HG03097 (cell line): Measurements from ENCODE around the gene NLRP1.

ENCODE experiments used
- ATAC-seq: cut with Tn5 transposase; IDR thresholded peaks from one replicate; pipeline ENCODE4 v1.9.1; 2021; ENCODE audit not compliant: unreplicated experiment, low FRiP score

NLRP1 gene

GRCh38 chr17:5558815-5559785 is 25.2 kb downstream of the NLRP1 start:
- ATAC-seq: no peak

- no peak for ATAC-seq
Measured at GRCh38 chr17:5557990-5558389, 26.3 kb downstream of the NLRP1 start.

GRCh38 chr17:5557485-5557884 is 26.8 kb downstream of the NLRP1 start:
- no peak for ATAC-seq

- ATAC-seq: no peak
Measured at GRCh38 chr17:5555254-5555653, 29.1 kb downstream of the NLRP1 start.

GRCh38 chr17:5553479-5553878 is 30.8 kb downstream of the NLRP1 start:
- ATAC-seq: no peak

GRCh38 chr17:5552841-5553240 is 31.5 kb downstream of the NLRP1 start:
- ATAC-seq: no peak

- ATAC-seq: no peak
Measured at GRCh38 chr17:5545051-5545987, 39.0 kb downstream of the NLRP1 start.

- no peak for ATAC-seq
Measured at GRCh38 chr17:5544115-5544514, 40.2 kb downstream of the NLRP1 start.

GRCh38 chr17:5541610-5542202 is 42.6 kb downstream of the NLRP1 start:
- no peak for ATAC-seq

GRCh38 chr17:5540321-5540720 is 44.0 kb downstream of the NLRP1 start:
- no peak for ATAC-seq

GRCh38 chr17:5539286-5539685 is 45.0 kb downstream of the NLRP1 start:
- no peak for ATAC-seq

- no peak for ATAC-seq
Measured at GRCh38 chr17:5536866-5537650, 47.3 kb downstream of the NLRP1 start.

- no peak for ATAC-seq
Measured at GRCh38 chr17:5535436-5535835, 48.9 kb downstream of the NLRP1 start.

GRCh38 chr17:5533486-5534315 is 50.6 kb downstream of the NLRP1 start:
- no peak for ATAC-seq

GRCh38 chr17:5532581-5532980 is 51.7 kb downstream of the NLRP1 start:
- no peak for ATAC-seq

GRCh38 chr17:5531085-5531418 is 53.3 kb downstream of the NLRP1 start:
- no peak for ATAC-seq

- ATAC-seq: no peak
Measured at GRCh38 chr17:5530265-5531084, 53.8 kb downstream of the NLRP1 start.

GRCh38 chr17:5527601-5528250 is 56.6 kb downstream of the NLRP1 start:
- ATAC-seq: no peak
